Measurements from ENCODE around the gene INTS2. TPM values are rescaled to one million over a fixed set of nuclear protein-coding genes. Genes with fewer than 3 reads are reported as not detected.

INTS2 gene
- polyA plus RNA-seq, 2 of the 4 experiments (the other 2 are of a cell fraction): 14.0 to 35.0 TPM

DNA sequence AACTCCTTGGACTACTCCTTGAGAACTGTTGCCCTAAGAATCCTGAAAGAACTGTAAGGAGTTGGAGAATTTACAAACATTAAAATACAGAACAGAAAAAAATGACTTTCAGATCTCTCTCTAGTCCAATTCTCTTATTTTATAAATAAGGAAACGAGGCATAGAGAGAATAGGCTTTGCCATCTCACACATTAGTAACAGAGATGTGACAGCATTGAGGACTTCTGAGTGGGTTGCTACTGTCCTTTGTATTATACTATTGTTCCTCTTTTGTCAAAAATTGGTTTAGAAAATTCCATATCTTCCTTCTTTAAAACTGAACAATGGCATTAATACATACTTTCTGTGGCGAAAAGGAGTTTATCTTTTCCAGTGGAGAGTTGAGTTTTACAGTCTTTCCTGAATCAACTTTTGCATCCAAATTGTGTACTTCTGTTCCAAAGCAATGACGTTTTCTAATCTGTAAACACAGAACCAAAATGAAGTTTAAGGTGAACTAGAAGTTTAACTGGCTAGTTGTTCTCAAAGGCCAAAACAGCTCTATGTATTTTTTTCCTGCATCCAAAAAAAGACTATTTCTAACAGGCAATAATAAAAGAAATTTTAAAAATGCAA is 80.9 kb downstream of the INTS2 start:
- Histone ChIP-seq H3K9me3 (no peaks in the 10 kb centered on the region), H3K4me2 (no peak overlapping the region), H3K27ac (no peak overlapping the region), H3K4me3 (no peak overlapping the region), H3K4me1 (no peaks in the 10 kb centered on the region)
- CTCF ChIA-PET: no interaction called here
- no peak for FAIRE-seq
- no peak for DNase-seq (ENCODE audit: low read depth in 1 of 2, low spot score in 1 of 2)
- ATAC-seq: no peak
- no peak for TF ChIP-seq HDAC2 (IDR thresholded peaks at IDR 0.05)
- TF ChIP-seq CEBPB (IDR thresholded peaks at IDR 0.05): no peak
- TF ChIP-seq NPAS2 (CRISPR knock-in tag; IDR thresholded peaks at IDR 0.05; ENCODE audit: borderline replicate concordance): no peak
- TF ChIP-seq GATA3 (IDR thresholded peaks at IDR 0.05; ENCODE audit: borderline replicate concordance): no peak
- TF ChIP-seq FOSB (CRISPR knock-in tag; IDR thresholded peaks at IDR 0.05): no peak
- no peak for TF ChIP-seq MAFK (IDR thresholded peaks at IDR 0.05; ENCODE audit: partially characterized antibody)
- TF ChIP-seq SMC3 (IDR thresholded peaks at IDR 0.05): no peak
- TF ChIP-seq JUNB (IDR thresholded peaks at IDR 0.05): no peak
- TF ChIP-seq RARB (CRISPR knock-in tag; IDR thresholded peaks at IDR 0.05): no peak
- WGBS (ENCODE audit: missing lambda C conversion rate): 90% methylated on average over 3 of the region's 3 CpGs
- POLR2A ChIA-PET: no interaction called here

DNA sequence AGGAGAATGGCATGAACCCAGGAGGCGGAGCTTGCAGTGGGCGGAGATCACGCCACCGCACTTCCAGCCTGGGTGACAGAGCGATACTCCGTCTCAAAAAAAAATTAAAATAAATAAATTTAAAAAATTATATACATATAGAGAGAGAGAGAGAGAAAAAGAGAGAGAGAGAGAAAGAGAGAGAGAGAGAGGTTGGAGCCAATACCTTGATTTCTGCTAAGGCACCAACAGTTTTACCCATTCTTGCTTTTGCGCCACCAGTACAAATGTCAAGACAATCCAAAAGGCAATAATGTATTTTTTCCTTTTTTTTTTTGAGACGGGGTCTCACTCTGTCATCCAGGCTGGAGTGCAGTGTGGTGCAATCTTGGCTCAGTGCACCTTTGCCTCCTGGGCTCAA is 81.7 kb downstream of the INTS2 start:
- Histone ChIP-seq H3K4me2 (no peak overlapping the region), H3K4me1 (no peaks in the 10 kb centered on the region), H3K4me3 (no peak overlapping the region), H3K9me3 (no peaks in the 10 kb centered on the region), H3K27ac (no peak overlapping the region)
- TF ChIP-seq HDAC2 (IDR thresholded peaks at IDR 0.05) (no peak), CBX8 (IDR thresholded peaks at IDR 0.05) (no peak), RCOR1 (IDR thresholded peaks at IDR 0.05; ENCODE audit: low read depth, low read length) (no peak), RNF2 (IDR thresholded peaks at IDR 0.05; ENCODE audit: borderline replicate concordance, low read depth) (no peak), KDM1A (IDR thresholded peaks at IDR 0.05; ENCODE audit: low read depth) (no peak), ZNF302 (CRISPR knock-in tag; IDR thresholded peaks at IDR 0.05) (no peak), RAD21 (conservative IDR thresholded peaks at IDR 0.05 in 1 of 2, IDR thresholded peaks at IDR 0.05 in 1 of 2) (no peak), JUN (IDR thresholded peaks at IDR 0.05) (no peak)
- TF ChIP-seq, protein P1, sequence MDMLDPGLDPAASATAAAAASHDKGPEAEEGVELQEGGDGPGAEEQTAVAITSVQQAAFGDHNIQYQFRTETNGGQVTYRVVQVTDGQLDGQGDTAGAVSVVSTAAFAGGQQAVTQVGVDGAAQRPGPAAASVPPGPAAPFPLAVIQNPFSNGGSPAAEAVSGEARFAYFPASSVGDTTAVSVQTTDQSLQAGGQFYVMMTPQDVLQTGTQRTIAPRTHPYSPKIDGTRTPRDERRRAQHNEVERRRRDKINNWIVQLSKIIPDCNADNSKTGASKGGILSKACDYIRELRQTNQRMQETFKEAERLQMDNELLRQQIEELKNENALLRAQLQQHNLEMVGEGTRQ (IDR thresholded peaks at IDR 0.05): no peak
- TF ChIP-seq, protein P2, sequence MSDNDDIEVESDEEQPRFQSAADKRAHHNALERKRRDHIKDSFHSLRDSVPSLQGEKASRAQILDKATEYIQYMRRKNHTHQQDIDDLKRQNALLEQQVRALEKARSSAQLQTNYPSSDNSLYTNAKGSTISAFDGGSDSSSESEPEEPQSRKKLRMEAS (IDR thresholded peaks at IDR 0.05): no peak
- TF ChIP-seq, protein P3, sequence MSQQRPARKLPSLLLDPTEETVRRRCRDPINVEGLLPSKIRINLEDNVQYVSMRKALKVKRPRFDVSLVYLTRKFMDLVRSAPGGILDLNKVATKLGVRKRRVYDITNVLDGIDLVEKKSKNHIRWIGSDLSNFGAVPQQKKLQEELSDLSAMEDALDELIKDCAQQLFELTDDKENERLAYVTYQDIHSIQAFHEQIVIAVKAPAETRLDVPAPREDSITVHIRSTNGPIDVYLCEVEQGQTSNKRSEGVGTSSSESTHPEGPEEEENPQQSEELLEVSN (IDR thresholded peaks at IDR 0.05; ENCODE audit: borderline replicate concordance, low read depth): no peak
- ChIA-PET POLR2A (no interaction called here), CTCF (interaction anchor here (1.3 to 7.7 kb wide), 3 partner anchors 9 to 433 kb away, joined by 3 to 71 read pairs (median 8); no protein-coding TSS in a partner anchor)
- no peak for FAIRE-seq
- 95% methylated on average over 8 of the region's 8 CpGs for WGBS (ENCODE audit: missing lambda C conversion rate)
- no peak for DNase-seq (ENCODE audit: low read depth in 1 of 2, low spot score in 1 of 2)
- ATAC-seq: no peak

DNA sequence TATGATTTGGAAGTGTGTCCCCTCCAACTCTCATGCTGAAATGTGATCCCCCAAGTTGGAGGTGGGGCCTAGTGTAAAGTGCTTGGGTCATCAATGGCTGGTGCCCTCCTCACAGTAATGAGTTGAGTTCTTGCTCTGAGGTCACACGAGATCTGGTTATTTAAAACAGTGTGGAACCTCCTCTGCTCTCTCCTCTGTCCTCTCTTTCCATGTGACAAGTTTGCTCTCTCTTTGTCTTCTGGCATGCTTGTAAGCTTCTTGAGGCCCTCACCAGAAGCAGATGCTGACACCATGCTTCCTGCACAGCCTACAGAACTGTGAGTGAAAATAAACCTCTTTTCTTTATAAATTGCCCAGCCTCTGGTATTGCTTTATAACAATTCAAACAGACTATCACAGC is 84.3 kb downstream of the INTS2 start:
- Histone ChIP-seq H3K9me3 (no peaks in the 10 kb centered on the region), H3K4me1 (no peaks in the 10 kb centered on the region), H3K4me3 (no peak overlapping the region), H3K27ac (no peak overlapping the region), H3K4me2 (no peak overlapping the region)
- ATAC-seq (no peak), DNase-seq (ENCODE audit: low read depth in 1 of 2, low spot score in 1 of 2) (no peak), FAIRE-seq (no peak)
- ChIA-PET CTCF (interaction anchor here (1.1 to 7.7 kb wide), 4 partner anchors 208 to 430 kb away, joined by 5 to 71 read pairs (median 8); no protein-coding TSS in a partner anchor), POLR2A (no interaction called here)
- 88% methylated on average over 1 of the region's 1 CpG for WGBS (ENCODE audit: missing lambda C conversion rate)
- no peak for TF ChIP-seq ZSCAN20 (CRISPR knock-in tag; IDR thresholded peaks at IDR 0.05)

DNA sequence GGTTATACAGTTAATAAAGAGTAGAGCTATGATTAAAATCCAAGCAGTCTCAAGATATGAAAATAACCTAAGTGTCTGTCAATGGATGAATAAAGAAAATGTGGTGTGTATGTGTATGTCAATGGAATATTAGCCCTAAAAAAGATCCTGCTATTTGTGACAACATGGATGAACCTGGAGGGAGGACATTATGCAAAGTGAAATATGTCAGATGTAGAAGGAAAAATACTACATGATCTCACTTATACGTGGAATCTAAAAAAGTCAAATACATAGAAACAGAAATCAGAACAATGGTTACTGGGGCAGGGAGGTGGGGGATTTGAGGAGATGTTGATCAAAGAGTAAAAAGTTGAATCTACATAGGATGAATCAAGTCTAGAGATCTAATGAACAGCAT is 84.9 kb downstream of the INTS2 start:
- FAIRE-seq (no peak), ATAC-seq (no peak), DNase-seq (ENCODE audit: low read depth in 1 of 2, low spot score in 1 of 2) (no peak)
- Histone ChIP-seq H3K27ac (no peak overlapping the region), H3K4me2 (no peak overlapping the region), H3K9me3 (no peaks in the 10 kb centered on the region), H3K4me1 (no peaks in the 10 kb centered on the region), H3K4me3 (no peak overlapping the region)
- POLR2A ChIA-PET: no interaction called here
- CTCF ChIA-PET: interaction anchor here (0.6 to 7.7 kb wide), 5 partner anchors 208 to 433 kb away, joined by 3 to 71 read pairs (median 7); no protein-coding TSS in a partner anchor
- WGBS (ENCODE audit: missing lambda C conversion rate): 89% methylated on average over 1 of the region's 1 CpG
- TF ChIP-seq POLR2A (IDR thresholded peaks at IDR 0.05; ENCODE audit: low read length): no peak
- TF ChIP-seq, protein P4, sequence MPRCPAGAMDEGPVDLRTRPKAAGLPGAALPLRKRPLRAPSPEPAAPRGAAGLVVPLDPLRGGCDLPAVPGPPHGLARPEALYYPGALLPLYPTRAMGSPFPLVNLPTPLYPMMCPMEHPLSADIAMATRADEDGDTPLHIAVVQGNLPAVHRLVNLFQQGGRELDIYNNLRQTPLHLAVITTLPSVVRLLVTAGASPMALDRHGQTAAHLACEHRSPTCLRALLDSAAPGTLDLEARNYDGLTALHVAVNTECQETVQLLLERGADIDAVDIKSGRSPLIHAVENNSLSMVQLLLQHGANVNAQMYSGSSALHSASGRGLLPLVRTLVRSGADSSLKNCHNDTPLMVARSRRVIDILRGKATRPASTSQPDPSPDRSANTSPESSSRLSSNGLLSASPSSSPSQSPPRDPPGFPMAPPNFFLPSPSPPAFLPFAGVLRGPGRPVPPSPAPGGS (IDR thresholded peaks at IDR 0.05): no peak
- TF ChIP-seq, protein P5, sequence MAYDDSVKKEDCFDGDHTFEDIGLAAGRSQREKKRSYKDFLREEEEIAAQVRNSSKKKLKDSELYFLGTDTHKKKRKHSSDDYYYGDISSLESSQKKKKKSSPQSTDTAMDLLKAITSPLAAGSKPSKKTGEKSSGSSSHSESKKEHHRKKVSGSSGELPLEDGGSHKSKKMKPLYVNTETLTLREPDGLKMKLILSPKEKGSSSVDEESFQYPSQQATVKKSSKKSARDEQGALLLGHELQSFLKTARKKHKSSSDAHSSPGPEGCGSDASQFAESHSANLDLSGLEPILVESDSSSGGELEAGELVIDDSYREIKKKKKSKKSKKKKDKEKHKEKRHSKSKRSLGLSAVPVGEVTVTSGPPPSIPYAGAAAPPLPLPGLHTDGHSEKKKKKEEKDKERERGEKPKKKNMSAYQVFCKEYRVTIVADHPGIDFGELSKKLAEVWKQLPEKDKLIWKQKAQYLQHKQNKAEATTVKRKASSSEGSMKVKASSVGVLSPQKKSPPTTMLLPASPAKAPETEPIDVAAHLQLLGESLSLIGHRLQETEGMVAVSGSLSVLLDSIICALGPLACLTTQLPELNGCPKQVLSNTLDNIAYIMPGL (CRISPR knock-in tag; IDR thresholded peaks at IDR 0.05; ENCODE audit: borderline replicate concordance): no peak
- TF ChIP-seq CHD2 (IDR thresholded peaks at IDR 0.05; ENCODE audit: low read length, partially characterized antibody): no peak
- TF ChIP-seq TFCP2L1 (CRISPR knock-in tag; IDR thresholded peaks at IDR 0.05): no peak
- no peak for TF ChIP-seq FOSB (CRISPR knock-in tag; IDR thresholded peaks at IDR 0.05)
- no peak for TF ChIP-seq NFE2L2 (conservative IDR thresholded peaks at IDR 0.05; ENCODE audit: low read length)
- TF ChIP-seq ZFP36 (IDR thresholded peaks at IDR 0.05; ENCODE audit: borderline replicate concordance, partially characterized antibody): no peak
- TF ChIP-seq NPAS2 (CRISPR knock-in tag; IDR thresholded peaks at IDR 0.05; ENCODE audit: borderline replicate concordance): no peak
- TF ChIP-seq POLR2AphosphoS2 (conservative IDR thresholded peaks at IDR 0.05; ENCODE audit: low read length): no peak
- TF ChIP-seq JUNB (IDR thresholded peaks at IDR 0.05): no peak
